HUES6 (cell line): ENCODE data around the gene PRR35.

Experiments used
- H3K27ac ChIP-seq: 2 replicates; pipeline ENCODE4 v1.7.0; 2013; ENCODE audit warnings: low read depth, mild to moderate bottlenecking, low read length, inconsistent platforms
- H3K27me3 ChIP-seq: 2 replicates; pipeline ENCODE4 v1.6.1; 2013; ENCODE audit warnings: low read length; ENCODE audit not compliant: control insufficient read depth, insufficient read depth
- H3K36me3 ChIP-seq: 2 replicates; pipeline ENCODE4 v1.6.1; 2013; ENCODE audit warnings: low read length; ENCODE audit not compliant: control insufficient read depth, insufficient read depth
- H3K4me1 ChIP-seq: 2 replicates; pipeline ENCODE4 v1.6.1; 2013; ENCODE audit warnings: low read length; ENCODE audit not compliant: control insufficient read depth, insufficient read depth
- H3K4me3 ChIP-seq: 2 replicates; pipeline ENCODE4 v1.5.1; 2013; ENCODE audit warnings: low read depth, low read length
- H3K9ac ChIP-seq: one replicate; pipeline ENCODE4 v1.6.1; 2013; ENCODE audit warnings: mild to moderate bottlenecking, low read length
- H3K9me3 ChIP-seq: 2 replicates; pipeline ENCODE4 v1.6.1; 2013; ENCODE audit warnings: low read depth, low read length; ENCODE audit not compliant: control insufficient read depth, insufficient read depth

PRR35 gene

DNA sequence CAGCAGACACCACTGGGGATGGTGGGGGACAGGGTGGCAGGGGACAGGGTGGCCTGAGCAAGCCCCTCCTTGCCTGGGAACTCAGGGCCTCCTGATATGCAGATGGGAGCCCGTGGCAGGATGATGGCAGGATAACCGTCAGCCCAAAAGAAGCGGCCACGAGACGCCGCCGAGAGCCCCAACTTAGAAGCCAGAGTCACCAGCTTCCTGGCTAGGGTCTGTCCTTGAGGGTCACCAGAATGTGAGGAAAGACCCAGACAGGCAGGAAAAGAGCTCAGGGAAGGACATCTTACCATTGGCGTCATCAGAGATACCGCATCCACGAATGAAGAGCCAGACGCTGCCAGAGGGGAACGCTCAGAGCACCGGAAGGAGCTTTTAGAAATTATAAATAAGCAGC, 49.1 kb downstream of the PRR35 start:
- Histone ChIP-seq H3K4me3 (no peak overlapping the region), H3K9ac (no peak overlapping the region), H3K27ac (no peak overlapping the region), H3K36me3 (peaks cover 4% of the 10 kb centered on the region; the same call in 1 of the 2 replicates), H3K27me3 (no peaks in the 10 kb centered on the region), H3K9me3 (peaks cover 16% of the 10 kb centered on the region), H3K4me1 (0 out of 2 replicates have a peak, but pooled peaks cover 4% of the 10 kb centered on the region)

DNA sequence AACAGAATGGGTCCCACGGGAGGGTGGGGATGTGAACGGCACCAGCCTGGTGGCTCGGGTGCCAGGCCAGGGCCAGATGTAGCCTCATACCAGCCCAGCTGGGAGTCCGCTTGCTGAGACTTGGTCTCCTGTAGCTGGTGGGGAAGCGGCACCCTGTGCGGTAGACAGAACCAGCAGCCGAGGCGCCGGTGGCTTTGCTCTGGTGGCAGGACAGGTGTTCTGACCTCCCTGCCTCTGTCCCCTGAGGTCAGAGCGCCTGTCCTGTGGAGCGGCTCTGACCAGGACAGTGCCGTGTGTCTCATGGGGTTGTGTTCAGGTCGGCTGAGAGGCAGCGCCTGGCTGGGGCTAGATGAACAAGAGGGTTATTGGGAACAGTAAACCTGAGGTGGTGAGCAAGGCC, 49.8 kb downstream of the PRR35 start:
- Histone ChIP-seq H3K4me1 (0 out of 2 replicates have a peak, but pooled peaks cover 4% of the 10 kb centered on the region), H3K9me3 (peaks cover 10% of the 10 kb centered on the region), H3K27me3 (no peaks in the 10 kb centered on the region), H3K27ac (no peak overlapping the region), H3K36me3 (peaks cover 6% of the 10 kb centered on the region; the same call in 1 of the 2 replicates), H3K4me3 (no peak overlapping the region), H3K9ac (no peak overlapping the region)

DNA sequence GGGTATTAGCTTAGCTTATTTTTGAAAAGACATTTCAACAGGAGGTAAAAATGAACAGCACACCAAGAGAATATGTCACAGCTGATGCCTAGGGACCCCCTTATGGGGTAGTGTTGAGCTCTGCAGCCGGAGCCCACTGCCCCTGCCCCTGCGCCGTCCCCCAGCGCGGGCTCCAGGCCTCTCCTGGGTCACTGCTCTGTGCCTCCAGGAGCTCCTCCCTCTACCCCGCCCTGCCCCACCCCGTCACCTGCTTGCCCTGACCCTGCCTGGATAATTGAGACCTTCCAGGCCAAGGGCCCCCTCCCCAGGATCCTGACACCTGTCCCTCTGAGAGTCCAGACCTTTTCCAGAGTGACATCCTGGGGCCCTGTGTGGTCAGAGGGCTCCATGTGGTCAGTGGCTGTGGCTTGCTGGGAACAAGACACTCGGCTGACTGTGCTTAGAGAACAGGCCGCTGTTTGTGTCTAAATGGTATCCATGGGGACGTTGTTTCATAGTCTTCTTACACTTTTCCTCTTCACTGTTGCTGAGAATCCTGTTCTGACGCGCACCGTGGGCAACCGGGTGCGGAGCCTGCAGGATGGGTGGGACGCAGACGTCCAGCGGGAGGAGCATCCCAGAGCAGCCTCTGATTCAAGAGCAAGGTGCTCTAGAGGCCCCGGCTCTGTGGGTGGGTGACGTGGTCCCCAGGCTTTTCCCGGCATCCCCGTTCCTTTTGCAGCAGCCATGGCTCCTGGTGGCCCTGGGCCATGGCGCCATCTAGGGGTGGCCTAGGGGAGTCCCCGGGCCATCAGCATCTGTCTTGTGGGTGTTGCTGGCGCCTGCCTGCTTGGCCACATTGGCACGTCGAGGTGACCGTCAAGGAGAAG, 50.6 kb downstream of the PRR35 start:
- H3K9me3 ChIP-seq, result 0 out of 2 replicates have a peak, but pooled peaks cover 2% of the 10 kb centered on the region
- no peak overlapping the region for H3K27ac ChIP-seq
- H3K9ac ChIP-seq, result no peak overlapping the region
- 0 out of 2 replicates have a peak, but pooled peaks cover 4% of the 10 kb centered on the region for H3K4me1 ChIP-seq
- H3K27me3 ChIP-seq, result no peaks in the 10 kb centered on the region
- H3K36me3 ChIP-seq, result peaks cover 6% of the 10 kb centered on the region; the same call in 1 of the 2 replicates
- no peak overlapping the region for H3K4me3 ChIP-seq

DNA sequence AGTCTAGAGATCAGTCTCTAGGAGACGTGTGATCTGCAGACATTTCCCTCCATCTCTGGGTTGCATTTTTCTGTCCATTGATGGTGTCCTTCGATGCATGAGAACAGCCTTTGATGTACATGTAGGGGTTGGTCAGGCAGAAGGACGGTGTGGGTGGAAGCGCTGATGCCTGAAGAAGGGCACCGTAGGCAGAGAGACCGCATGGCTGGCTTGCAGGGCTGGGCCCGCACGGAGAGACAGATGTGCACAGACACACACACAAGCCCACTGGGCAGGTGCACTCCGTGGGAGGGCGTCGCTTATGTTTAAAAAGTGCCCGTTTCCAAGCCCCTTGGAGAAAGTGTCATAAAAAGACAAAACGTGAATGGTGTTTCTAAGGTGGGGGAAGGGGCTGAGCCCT, 54.9 kb downstream of the PRR35 start:
- no peak overlapping the region for H3K27ac ChIP-seq
- no peak overlapping the region for H3K4me3 ChIP-seq
- H3K9ac ChIP-seq, result no peak overlapping the region
- no peaks in the 10 kb centered on the region for H3K9me3 ChIP-seq
- no peaks in the 10 kb centered on the region for H3K4me1 ChIP-seq
- H3K36me3 ChIP-seq, result peaks cover 6% of the 10 kb centered on the region; the same call in 1 of the 2 replicates
- no peaks in the 10 kb centered on the region for H3K27me3 ChIP-seq
